Cardiac muscle cell (in vitro differentiated cells and primary cell): ENCODE results near the gene NETO1. TPM values are rescaled to one million over a fixed set of nuclear protein-coding genes. Genes with fewer than 3 reads are reported as not detected.

Experiments used
- DNase-seq, 2 donors: peaks; one replicate each; pipeline versions ENCODE4 v3.0.0 to v3.0.0-alpha.2; 2010 to 2017; ENCODE audit warnings: low read depth in 1 of 2, low spot score in 1 of 2
- H3K27ac ChIP-seq: fragments of 200-600 bp; sonication (generic); 2 replicates; pipeline ENCODE4 v1.5.1; 2016
- H3K27me3 ChIP-seq: fragments of 200-600 bp; sonication (generic); 2 replicates; pipeline ENCODE4 v1.6.0; 2016; ENCODE audit warnings: control low read depth
- H3K36me3 ChIP-seq: fragments of 200-600 bp; sonication (generic); 2 replicates; pipeline ENCODE4 v1.5.1; 2016; ENCODE audit warnings: control low read depth
- H3K4me1 ChIP-seq: fragments of 200-600 bp; sonication (generic); 2 replicates; pipeline ENCODE4 v1.8.1; 2017; ENCODE audit warnings: low read depth, mild to moderate bottlenecking, mixed run types
- H3K4me3 ChIP-seq: fragments of 200-600 bp; sonication (generic); 2 replicates; pipeline ENCODE4 v1.5.1; 2016; ENCODE audit warnings: mild to moderate bottlenecking
- H3K9me3 ChIP-seq: fragments of 200-600 bp; sonication (generic); 2 replicates; pipeline ENCODE4 v1.5.1; 2017; ENCODE audit warnings: low read depth, mild to moderate bottlenecking, control low read depth
- polyA plus RNA-seq: library from polyadenylated mRNA; unstranded; fragments of >200 nt; fragmentation: Nextera tagmentation; extraction: Ambion mirVana; gene quantifications from 2 replicates; pipeline ENCODE4 v1.2.1, GENCODE V29; 2016
- total RNA-seq: library from RNA; depleted of rRNA; stranded (reverse); fragments of >200 nt; gene quantifications from 2 replicates; pipeline ENCODE4 v1.2.3, GENCODE V29; 2016
- TF ChIP-seq, protein P1 (sequence below): IDR thresholded peaks from 2 replicates; pipeline ENCODE4 v1.5.1; 2012; ENCODE audit warnings: low read depth, mild to moderate bottlenecking, low read length

The NETO1 gene
- total RNA-seq (3.6 and 4.1 TPM in 2 replicates), polyA plus RNA-seq (2.8 and 5.8 TPM in 2 replicates)

- Histone ChIP-seq H3K27ac (no peak within 1 kb of the TSS), H3K27me3 (peaks cover 50% of the 10 kb centered on the region), H3K9me3 (no peaks in the 10 kb centered on the region), H3K36me3 (no peaks in the 10 kb centered on the region), H3K4me1 (no peaks in the 10 kb centered on the region), H3K4me3 (peak within 1 kb of the TSS; percentile 57)
- peak in 1 of 2 donors; percentile 54 for DNase-seq
- TF ChIP-seq, protein P1, sequence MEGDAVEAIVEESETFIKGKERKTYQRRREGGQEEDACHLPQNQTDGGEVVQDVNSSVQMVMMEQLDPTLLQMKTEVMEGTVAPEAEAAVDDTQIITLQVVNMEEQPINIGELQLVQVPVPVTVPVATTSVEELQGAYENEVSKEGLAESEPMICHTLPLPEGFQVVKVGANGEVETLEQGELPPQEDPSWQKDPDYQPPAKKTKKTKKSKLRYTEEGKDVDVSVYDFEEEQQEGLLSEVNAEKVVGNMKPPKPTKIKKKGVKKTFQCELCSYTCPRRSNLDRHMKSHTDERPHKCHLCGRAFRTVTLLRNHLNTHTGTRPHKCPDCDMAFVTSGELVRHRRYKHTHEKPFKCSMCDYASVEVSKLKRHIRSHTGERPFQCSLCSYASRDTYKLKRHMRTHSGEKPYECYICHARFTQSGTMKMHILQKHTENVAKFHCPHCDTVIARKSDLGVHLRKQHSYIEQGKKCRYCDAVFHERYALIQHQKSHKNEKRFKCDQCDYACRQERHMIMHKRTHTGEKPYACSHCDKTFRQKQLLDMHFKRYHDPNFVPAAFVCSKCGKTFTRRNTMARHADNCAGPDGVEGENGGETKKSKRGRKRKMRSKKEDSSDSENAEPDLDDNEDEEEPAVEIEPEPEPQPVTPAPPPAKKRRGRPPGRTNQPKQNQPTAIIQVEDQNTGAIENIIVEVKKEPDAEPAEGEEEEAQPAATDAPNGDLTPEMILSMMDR = no peak
These were observed at the start of gene NETO1 for GRCh38 chr18:72867746-72868584. NETO1 (minus strand) TSS chr18:72867987; CDS start chr18:72867291, 696 bp downstream.

DNA sequence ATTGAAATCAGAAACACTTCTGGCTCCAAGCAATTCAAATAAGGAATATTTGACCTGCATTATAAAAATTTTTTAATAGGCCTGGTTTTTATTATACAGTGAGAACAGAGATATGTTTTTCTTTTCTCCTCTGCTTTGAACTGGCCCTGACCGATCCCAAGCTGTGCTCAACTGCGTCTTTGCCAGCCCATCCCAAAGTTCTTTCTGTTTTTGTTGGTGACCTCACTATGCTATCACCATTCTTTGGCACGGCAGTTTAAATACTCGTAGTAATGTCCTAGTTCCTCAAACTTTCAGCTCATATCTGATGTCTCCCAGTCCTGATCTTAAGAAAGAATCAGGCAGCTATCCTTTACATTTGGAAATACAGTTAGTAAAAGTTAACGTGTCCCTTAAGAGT lies 42.3 kb upstream of the NETO1 start:
- Histone ChIP-seq H3K36me3 (no peaks in the 10 kb centered on the region), H3K9me3 (no peaks in the 10 kb centered on the region), H3K27me3 (no peaks in the 10 kb centered on the region), H3K27ac (no peak overlapping the region), H3K4me3 (no peak overlapping the region), H3K4me1 (no peaks in the 10 kb centered on the region)
- TF ChIP-seq, protein P1 = no peak
- no peak for DNase-seq

- Histone ChIP-seq H3K4me3 (no peak overlapping the region), H3K9me3 (no peaks in the 10 kb centered on the region), H3K36me3 (no peaks in the 10 kb centered on the region), H3K4me1 (no peaks in the 10 kb centered on the region), H3K27ac (no peak overlapping the region), H3K27me3 (no peaks in the 10 kb centered on the region)
- DNase-seq = no peak
- TF ChIP-seq, protein P1 = no peak
These were observed 40.4 kb upstream of the NETO1 start for GRCh38 chr18:72908181-72908580.

DNA sequence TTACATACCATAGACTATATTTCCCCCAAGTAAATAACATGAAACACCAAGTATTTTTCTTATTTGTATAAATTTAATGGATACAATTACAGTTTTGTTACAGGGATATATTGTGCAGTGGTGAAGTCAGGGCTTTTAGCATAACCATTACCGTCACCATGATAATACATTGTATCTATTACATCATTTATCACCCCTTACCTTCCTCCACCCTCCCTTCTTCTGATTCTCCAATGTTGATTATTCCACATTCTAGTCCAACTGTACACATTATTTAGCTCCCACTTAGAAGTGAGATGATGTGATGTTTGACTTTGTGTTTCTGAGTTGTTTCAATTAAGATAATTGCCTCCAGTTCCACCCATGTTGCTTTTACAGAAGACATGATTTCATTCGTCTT lies 35.2 kb upstream of the NETO1 start:
- H3K27ac ChIP-seq = no peak overlapping the region
- DNase-seq = no peak
- TF ChIP-seq, protein P1 = no peak
- H3K4me1 ChIP-seq = no peaks in the 10 kb centered on the region
- no peak overlapping the region for H3K4me3 ChIP-seq
- no peaks in the 10 kb centered on the region for H3K36me3 ChIP-seq
- H3K27me3 ChIP-seq = no peaks in the 10 kb centered on the region
- no peaks in the 10 kb centered on the region for H3K9me3 ChIP-seq

DNA sequence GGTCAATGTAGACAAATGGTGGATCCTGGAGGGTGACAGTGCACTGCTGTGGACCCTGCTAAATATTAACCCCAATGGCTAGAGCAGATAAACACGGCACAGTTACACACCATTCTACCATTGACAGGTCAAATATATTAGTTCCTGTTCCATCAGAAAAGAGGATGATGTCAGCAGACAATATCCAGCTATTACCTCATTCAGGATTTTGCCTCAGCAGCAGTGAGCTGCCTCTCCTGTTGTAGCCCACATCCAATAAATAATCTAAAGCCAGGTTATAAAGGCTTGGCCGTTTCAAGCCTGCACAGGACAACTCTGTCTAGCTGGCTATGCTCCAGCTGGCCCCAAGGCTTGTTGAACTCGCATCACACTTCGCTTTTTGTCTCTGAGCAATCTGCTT lies 31.6 kb upstream of the NETO1 start:
- TF ChIP-seq, protein P1 = no peak
- Histone ChIP-seq H3K36me3 (no peaks in the 10 kb centered on the region), H3K27ac (no peak overlapping the region)

More for the DNA sequence above, 31.6 kb upstream of the NETO1 start:
- Histone ChIP-seq H3K4me3 (no peak overlapping the region), H3K9me3 (no peaks in the 10 kb centered on the region), H3K27me3 (no peaks in the 10 kb centered on the region), H3K4me1 (no peaks in the 10 kb centered on the region)
- no peak for DNase-seq
